T follicular helper cell (primary cell): ENCODE results near the gene UVRAG.
"Not testable (repeated sequence)": the region's sequence is repeated elsewhere in the genome, so short reads cannot be mapped to it uniquely, and the experiment has no call there.

ENCODE experiments used
- DNase-seq: peaks from one replicate; pipeline ENCODE4 v3.0.0-alpha.2; 2020; ENCODE audit warnings: low read depth

The UVRAG gene

GRCh38 chr11:75879737-75880136 lies 64.7 kb downstream of the UVRAG start:
- no peak for DNase-seq

DNA sequence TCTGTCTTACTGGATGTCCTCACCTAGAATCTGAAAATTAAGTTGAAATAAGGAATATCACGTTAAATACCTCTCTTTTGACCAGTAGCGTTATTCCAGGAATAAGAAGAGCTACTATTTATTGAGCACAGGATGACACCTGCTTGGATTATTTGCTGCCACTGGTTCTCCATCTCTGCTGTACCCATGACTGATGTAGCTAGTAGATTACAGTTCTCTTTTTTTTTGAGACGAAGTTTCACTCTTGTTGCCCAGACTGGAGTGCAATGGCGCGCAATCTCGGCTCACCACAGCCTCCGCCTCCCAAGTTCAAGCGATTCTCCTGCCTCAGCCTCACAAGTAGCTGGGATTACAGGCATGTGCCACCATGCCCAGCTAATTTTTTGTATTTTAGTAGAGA lies 65.3 kb downstream of the UVRAG start:
- not testable (repeated sequence) for DNase-seq

DNA sequence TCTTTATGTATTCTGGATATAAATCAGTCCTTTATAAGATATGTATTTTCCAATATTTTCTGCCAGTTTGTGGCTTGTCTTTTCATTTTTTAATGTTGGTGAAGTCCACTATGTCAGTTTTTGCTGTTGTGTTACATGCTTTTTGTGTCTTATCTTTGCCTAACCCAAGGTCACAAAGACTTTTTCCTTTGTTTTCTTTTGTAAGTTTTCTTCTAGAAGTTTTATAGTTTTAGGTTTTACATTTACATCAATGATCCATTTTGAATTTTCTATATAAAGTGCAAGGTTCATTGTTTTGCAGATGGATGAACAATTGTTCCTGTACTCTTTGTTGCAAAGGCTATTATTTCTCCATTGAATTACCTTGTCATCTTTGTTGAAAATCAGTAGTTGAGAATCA lies 69.3 kb downstream of the UVRAG start:
- no peak for DNase-seq

GRCh38 chr11:75888416-75888815 lies 73.4 kb downstream of the UVRAG start:
- DNase-seq, result no peak

GRCh38 chr11:75891947-75892739 lies 77.1 kb downstream of the UVRAG start:
- DNase-seq, result no peak

- DNase-seq, result no peak
Observed at GRCh38 chr11:75893251-75893650, 78.2 kb downstream of the UVRAG start.

DNA sequence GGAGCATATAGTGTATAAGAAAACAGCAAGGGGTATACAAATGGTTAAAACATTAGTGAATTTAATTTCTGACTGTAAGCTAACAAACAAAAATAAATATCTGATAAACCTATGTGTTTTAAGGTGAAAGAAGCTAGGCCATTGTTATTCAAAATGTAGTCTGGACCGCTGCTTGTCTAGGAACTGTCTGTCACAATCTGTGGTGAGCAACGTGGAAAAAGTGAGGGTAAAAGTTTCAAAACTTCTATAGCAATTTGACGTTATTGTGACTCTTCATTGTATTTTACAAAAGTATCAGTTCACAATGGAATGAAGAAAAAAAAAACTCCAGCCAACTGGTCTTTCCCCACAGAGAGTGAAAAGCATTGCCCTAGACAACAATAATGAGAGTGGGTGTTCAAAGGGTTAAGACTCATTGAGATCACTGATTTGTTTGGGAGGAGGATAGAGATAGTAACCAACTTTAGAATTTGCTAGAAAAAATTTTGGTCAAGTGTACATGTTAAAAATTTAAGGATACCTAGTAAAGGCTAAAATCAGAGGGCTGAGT lies 79.1 kb downstream of the UVRAG start:
- no peak for DNase-seq

GRCh38 chr11:75896843-75897419 lies 81.9 kb downstream of the UVRAG start:
- DNase-seq, result no peak

DNA sequence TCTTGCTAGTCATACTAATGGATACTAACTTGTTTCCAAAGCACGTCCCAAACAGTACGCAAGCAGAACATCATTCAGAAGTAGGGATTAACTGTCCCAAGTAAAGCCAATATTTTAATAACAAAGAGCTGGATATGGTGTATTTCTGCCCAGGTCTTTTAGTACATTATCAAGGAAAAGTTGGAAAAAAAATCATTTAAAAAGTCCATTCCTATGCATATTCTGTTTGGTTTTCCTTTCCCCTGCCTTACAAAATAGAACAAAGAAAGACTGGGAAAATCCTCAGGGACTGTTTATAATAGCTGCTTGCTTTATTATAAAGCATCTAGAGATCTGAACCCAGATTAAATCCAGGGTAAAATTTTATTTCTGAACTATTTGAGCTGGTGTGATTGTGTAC lies 83.9 kb downstream of the UVRAG start:
- DNase-seq, result no peak

DNA sequence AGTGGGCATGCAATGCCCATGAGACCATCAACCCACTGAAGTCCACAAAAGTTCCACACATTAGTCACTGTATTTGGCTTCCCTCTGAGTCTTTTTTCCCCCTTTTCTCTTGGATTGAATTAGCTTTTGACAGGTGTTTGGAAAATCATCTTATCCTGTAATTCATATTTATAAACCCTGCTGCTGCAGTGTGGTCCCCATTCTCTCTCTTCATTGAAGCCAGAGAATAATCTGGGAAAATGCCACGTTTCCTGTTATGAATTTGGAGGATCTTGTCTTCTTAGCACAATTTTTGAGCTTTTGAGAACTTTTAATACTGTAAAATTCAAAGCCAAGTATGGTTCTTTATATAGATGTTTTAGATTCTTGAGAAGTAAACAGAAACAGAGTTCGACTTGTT lies 84.8 kb downstream of the UVRAG start:
- no peak for DNase-seq

- DNase-seq, result no peak
Observed at GRCh38 chr11:75900848-75901247, 85.8 kb downstream of the UVRAG start.

GRCh38 chr11:75902631-75903030 lies 87.6 kb downstream of the UVRAG start:
- no peak for DNase-seq

DNA sequence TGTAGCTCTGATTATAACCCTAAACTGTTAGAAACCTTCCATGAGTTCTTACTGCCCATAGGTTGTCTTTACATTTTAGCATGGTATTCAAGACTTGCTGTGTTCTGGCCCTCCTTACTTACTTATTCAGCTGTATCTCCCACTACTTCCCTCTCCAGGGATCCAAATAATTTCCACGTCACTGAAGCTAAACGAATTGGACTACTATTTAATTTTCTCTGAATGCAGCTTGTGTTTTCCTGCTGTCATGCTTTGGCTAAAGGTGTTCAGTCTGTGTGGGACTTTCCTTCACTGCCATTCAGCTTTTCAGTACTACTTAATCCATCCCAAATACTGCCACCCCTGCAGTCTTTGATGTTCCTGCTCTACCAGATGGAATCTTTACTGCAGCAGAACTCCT lies 88.3 kb downstream of the UVRAG start:
- no peak for DNase-seq

DNA sequence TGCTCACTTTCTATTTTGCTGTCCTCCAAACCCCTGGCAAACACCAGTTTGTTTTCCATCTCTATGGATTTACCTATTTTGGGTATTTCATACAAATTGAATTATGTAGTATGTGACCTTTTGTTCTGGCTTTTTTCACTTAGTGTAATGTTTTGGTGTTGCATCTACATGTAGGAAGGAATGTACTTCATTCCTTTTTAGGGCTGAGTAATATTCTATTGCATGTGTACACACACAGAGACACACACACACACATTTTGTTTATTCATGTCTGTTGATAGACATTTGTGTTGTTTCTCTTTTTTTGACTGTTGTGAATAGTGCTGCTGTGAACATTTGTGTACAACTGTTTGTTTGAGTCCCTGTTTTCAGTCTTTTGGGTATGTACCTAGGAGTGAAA lies 90.4 kb downstream of the UVRAG start:
- DNase-seq, result no peak

DNA sequence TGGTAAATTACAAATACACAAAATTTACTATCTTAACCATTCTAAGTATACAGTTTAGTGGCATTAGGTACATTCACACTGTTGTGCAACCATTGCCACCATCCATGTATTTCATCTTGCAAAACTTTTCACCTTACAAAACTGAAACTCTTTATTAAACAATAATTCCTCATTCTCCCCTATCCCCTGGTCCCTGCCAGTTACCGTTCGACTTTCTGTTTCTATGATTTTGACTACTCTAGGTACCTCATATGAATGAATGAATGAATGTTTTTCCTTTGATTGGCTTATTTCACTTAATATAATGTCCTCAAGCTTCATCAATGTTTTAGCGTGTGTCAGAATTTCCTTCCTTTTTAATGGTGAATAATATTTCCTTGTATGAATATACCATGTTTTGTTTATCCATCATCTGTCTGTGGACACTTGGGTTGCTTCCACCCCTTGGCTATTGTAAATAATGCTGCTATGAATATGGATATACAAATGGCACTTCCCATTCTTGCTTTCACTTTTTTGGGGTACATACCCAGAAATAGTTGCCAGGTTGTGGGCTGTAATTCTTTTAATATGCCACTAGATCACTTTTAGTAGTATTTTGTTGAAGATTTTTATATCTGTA lies 93.0 kb downstream of the UVRAG start:
- no peak for DNase-seq

- DNase-seq, result no peak
Observed at GRCh38 chr11:75910426-75911145, 95.6 kb downstream of the UVRAG start.

GRCh38 chr11:75911459-75911858 lies 96.4 kb downstream of the UVRAG start:
- DNase-seq, result no peak

GRCh38 chr11:75913984-75914383 lies 99.0 kb downstream of the UVRAG start:
- DNase-seq, result no peak

DNA sequence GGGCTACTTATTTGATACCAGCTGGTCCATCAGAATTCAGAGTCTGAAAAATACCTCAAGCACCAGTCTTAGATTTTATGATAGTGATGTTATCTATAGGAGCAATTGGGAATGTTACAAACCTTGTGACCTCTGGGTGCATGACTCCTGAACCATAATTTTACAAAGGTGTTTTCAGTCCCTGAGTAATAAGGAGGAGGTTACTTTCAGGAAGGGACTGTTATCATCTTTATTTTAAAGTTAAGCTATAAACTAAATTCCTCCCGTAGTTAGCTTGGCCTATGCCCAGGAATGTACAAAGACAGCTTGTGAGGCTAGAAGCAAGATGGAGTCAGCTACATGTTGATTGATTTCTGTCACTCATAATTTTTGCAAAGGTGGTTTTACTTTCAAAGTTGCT lies 101.9 kb downstream of the UVRAG start:
- DNase-seq, result no peak

DNA sequence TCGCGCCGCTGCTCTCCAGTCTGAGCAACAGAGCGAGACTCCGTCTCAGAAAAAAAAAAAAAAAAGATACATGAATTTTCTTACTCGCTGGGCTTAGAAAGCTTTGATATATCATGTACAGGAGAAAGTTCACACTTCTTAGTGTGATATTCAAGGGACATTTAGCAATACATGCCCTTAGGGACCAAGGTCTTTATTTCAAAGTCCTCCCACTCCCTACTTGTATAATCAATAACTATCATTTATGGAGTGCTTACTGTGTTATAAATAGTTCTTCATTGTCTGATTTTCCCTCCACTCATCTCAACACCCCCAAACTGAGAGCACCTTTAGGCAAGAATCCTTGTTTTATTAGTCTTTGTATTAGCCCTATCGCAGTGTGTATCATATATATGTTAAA lies 103.3 kb downstream of the UVRAG start:
- no peak for DNase-seq

GRCh38 chr11:75919525-75919924 lies 104.5 kb downstream of the UVRAG start:
- DNase-seq, result no peak

GRCh38 chr11:75920848-75921247 lies 105.8 kb downstream of the UVRAG start:
- DNase-seq, result no peak
